NCI-H1048 (cell line): ENCODE results near the gene KLHL22.
"Not testable (repeated sequence)": the region's sequence is repeated elsewhere in the genome, so short reads cannot be mapped to it uniquely, and the experiment has no call there.

Experiments used
- DNase-seq: peaks from one replicate; lab custom pipeline; 2025; lab: John Stamatoyannopoulos, UW

Gene KLHL22

DNA sequence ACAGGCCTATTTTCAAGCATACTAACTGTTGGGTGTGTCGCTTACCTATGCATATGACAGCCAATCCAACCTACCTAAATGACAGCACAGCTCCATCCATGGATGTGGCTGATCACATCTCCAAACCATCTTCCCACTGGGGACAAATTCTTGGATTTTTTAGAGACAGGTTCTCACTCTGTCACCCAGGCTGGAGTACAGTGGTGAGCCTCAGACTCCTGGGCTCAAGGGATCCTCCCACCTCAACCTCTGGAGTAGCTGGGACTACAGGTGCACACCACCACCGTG lies 76.0 kb downstream of the KLHL22 start:
- DNase-seq: no peak

DNA sequence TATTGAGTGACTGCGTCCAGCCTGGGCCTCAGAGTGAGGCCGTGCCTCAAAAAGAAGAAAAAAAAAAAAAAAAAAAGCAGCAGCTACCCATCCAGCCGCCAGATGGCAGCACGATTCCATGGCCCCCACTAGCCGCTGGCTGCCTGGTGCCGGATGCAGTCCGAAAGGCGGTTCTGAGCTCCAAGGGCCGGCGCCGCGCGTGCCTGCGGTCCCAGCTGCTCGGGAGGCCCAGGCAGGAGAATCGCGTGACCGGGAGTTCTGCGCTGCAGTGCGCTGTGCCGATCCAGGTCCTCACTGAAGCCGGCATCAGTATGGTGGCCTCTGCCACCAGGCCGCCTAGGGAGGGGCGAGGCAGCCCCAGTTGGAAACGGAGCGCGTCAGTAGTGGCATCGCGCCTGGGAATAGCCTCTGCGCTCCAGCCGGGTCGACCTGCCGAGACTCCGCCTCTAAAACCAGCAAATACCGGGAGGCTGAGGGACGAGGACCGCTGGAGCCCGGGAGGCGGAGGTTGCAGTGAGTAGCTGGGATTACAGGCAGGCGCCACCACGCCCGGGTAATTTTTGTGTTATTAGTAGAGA lies 77.3 kb downstream of the KLHL22 start:
- no peak for DNase-seq

DNA sequence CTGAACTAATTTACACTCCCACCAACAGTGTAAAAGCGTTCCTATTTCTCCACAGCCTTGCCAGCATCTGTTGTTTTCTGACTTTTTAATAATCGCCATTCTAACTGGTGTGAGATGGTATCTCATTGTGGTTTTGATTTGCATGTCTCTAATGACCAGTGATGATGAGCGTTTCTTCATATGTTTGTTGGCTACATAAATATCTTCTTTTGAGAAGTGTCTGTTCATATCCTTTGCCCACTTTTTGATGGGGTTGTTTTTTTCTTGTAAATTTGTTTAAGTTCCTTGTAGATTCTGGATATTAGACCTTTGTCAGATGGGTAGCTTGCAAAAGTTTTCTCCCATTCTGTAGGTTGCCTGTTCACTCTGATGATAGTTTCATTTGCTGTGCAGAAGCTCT lies 79.9 kb downstream of the KLHL22 start:
- DNase-seq: not testable (repeated sequence)

DNA sequence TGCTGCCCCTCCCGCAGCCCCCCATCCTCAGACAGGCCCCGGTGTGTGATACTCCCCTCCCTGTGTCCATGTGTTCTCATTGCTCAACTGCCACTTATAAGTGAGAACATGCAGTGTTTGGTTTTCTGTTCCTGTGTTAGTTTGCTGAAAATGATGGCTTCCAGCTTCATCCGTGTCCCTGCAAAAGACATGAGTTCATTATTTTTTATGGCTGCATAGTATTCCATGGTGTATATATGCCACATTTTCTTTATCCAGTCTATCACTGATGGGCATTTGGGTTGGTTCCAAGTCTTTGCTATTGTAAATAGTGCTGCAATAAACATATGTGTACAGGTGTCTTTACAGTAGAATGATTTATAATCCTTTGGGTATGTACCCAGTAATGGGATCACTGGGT lies 80.4 kb downstream of the KLHL22 start:
- not testable (repeated sequence) for DNase-seq

DNA sequence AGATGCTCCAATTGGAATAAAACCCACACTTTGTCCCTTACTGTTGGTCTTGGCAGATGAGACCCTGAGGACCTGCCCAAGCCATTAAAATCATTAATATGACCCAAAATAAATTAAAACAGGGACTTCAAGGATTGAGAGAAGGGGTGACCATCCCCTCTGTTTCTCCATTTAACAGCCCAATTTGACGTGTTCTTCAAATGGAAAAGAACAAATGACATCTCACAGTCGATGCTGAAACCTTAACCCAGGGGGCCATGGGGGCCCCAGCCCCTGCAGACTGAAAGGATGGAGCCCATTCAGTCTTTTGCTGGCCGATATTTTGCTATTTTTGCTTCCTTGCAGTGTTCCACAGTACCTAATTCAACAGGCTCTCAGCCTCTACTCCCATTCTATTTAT lies 81.1 kb downstream of the KLHL22 start:
- no peak for DNase-seq

DNA sequence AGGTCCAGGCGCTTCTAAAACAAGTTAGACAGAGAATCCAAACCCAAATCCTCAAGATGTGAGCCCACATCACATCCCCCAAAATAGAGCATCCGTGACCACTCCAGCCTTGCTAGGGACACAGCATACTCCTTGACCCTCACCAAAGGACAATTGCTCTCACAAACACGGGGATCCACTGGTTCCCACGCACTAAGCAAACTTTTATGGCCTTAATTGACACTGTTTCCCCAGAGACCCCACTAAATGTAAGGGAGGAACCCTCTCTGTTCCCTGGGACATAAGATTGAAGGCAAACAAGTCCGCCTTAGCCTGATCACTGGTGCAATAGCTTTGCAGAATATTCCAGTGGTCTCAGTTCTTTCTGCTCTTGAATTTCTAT lies 81.5 kb downstream of the KLHL22 start:
- no peak for DNase-seq

DNA sequence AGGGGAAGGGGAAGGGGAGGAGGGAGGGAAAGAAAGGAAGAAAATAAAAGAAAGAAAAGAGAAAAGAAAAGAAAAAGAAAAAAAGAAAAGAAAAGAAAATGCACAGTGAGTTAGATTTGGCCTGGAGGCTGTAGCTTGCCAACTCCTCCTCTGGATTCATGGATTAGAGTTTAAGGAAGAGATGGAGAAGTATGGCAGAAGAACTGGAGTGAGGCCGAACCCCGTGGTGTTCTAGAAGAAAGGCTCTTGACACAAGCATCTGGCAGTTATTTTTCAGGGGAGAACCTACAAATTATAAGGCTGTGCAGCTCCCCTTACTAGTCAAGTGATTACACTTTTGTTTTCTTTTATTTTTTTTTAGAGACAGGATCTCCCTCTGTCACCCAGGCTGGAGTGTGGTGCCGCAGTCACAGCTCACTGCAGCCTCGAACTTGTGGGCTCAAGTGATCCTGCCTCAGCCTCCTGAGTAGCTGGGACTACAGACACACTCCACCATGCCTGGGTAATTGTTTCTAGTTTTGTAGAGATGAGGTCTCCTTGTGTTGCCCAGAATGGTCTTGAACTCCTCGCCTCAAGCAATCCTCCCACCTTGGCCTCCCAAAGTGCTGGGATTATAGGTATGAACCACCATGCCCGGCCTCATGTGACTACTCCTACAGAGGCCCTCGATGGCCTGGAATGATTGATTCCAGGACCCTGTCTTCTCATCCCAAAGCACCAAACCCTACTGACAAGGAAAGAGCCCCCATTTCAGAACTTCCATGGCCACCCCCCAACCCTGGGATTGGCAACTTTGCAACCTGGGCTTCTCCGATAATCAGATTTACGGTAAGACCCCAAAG lies 82.2 kb downstream of the KLHL22 start:
- no peak for DNase-seq

DNA sequence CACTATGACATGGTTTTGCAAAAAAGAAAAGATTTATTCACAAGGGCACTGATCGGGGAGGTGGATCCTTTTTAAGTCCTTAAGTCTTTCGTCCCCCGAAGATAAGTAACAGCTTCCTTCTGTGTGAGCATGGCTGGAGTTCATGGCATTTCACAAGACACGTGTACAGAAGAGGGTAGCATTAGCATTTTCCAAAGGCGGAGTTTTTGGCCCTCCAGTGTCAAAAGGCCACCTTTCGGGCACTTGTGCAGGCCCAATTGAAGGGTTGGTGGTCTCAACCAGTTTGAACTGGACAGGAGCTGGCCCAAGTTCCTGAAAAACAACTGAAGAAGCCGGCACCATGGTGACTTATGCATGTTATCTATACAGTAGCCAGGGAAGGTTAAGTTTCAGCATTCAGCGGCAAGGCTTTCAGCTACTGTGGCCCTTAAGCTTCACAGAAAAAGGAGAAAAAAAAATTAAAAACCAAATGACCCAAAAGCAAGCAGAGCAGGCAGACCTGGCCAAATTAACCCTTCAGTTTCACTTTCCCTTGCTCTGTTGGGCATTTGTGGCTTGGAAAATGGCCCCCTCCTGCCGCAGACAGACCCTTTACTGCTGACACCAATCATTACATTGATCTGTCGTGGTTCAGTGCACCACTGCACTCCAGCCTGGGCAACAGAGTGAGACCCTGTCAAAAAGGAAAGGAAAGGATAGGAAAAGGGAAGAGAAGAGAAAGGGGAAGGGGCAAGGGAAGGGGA lies 83.0 kb downstream of the KLHL22 start:
- no peak for DNase-seq

DNA sequence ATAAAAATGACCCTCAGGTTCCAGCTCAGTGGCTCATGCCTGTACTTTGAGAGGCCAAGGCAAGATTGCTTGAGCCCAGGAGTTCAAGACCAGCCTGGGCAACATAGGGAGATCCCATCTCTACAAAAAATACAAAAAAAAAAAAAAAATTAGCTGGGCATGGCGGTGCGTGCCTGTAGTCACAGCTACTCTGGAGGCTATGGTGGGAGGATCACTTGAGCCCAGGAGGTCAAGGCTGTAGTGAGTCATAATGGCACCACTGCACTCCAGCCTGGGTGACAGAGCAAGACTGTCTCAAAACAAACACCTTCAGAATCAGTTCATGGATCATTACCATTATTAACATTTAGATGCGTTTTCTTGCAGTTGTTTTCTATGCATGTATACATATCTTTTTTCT lies 86.2 kb downstream of the KLHL22 start:
- not testable (repeated sequence) for DNase-seq

DNA sequence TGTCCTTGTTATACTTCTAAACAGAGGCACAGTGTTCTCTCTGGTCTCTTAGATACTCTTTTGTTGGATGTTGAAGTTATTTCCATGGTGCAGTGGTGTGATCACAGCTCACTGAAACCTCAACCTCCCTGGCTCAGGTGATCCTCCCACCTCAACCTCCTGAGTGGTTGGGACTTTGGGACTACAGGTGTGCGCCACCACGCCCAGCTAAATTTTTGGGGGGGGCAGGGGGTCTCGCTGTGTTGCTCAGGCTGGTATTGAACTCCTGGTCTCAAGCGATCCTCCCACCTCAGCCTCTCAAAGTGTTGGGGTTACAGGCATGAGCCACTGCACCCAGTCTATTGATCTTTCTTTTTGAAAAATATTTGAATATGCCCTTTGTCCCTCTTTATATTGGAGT lies 86.7 kb downstream of the KLHL22 start:
- no peak for DNase-seq

DNA sequence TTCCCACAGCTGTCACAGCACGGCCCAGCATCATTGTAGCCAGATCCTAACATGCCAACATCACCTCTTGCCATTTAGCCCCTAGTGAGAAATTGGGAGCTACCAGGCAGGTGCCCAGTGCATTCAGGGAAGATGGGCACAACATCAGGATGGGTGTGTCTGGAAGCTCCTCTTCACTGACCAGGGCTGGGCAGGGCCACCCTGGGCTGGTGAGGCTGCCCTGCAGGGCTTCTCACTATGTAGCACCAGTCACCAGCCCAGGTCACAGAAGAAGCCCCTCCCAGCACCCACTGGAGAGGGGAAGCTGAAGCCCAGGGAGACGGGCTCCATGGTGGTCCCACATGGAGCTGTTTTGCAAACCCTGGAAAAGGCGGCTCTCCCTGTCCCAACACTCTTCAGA lies 87.8 kb downstream of the KLHL22 start:
- DNase-seq: no peak

DNA sequence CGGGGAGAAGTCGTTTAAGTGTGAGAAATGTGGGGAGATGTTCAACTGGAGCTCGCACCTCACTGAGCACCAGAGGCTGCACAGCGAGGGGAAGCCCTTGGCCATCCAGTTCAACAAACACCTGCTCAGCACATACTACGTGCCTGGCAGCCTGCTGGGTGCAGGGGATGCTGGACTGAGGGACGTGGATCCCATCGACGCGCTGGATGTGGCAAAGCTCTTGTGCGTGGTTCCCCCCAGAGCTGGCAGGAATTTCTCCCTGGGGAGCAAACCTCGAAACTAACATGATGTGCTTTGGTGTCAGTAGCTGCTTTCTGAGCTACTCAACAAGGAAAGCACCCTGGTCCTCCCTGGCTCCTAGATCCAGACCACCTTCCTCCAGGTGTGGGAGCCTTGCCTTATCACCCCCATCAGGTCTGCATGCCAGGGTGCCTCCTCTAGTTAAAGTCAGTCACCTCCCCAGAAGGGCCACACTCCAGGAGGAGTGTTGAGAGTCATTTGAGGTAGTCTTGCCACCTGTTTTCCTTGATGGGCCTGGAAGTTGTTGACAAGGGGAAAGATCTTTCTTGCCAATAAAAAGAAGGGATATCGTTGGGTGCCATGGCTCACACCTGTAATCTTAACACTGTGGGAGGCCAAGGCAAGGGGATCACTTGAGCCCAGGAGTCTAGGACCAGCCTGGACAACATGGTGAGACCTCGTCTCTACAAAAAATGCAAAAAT lies 88.7 kb downstream of the KLHL22 start:
- DNase-seq: no peak

DNA sequence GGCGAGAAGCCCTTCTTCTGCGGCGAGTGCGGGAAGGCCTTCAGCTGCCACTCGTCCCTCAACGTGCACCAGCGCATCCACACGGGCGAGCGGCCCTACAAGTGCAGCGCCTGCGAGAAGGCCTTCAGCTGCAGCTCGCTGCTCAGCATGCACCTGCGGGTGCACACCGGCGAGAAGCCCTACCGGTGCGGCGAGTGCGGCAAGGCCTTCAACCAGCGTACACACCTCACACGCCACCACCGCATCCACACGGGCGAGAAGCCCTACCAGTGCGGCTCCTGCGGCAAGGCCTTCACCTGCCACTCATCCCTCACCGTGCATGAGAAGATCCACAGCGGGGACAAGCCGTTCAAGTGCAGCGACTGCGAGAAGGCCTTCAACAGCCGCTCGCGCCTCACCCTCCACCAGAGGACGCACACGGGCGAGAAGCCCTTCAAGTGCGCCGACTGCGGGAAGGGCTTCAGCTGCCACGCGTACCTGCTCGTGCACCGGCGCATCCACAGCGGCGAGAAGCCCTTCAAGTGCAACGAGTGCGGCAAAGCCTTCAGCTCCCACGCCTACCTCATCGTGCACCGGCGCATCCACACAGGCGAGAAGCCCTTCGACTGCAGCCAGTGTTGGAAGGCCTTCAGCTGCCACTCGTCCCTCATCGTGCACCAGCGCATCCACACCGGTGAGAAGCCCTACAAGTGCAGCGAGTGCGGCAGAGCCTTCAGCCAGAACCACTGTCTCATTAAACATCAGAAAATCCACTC lies 89.5 kb downstream of the KLHL22 start:
- no peak for DNase-seq

DNA sequence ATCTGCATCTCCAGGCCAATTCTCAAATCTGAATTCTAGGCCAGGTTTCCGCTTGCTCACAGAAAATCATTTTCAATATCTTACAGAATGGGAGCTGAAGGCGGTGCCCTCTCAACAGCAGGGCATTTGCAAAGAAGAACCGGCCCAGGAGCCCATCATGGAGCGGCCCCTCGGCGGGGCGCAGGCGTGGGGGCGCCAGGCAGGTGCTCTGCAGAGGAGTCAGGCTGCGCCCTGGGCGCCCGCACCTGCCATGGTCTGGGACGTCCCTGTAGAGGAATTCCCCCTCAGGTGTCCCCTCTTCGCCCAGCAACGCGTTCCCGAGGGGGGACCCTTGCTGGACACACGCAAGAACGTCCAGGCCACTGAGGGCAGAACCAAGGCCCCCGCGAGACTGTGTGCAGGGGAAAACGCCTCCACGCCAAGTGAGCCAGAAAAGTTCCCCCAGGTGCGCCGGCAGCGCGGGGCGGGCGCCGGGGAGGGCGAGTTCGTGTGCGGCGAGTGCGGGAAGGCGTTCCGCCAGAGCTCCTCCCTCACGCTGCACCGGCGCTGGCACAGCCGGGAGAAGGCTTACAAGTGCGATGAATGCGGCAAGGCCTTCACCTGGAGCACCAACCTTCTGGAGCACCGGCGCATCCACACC lies 90.2 kb downstream of the KLHL22 start:
- DNase-seq: no peak

DNA sequence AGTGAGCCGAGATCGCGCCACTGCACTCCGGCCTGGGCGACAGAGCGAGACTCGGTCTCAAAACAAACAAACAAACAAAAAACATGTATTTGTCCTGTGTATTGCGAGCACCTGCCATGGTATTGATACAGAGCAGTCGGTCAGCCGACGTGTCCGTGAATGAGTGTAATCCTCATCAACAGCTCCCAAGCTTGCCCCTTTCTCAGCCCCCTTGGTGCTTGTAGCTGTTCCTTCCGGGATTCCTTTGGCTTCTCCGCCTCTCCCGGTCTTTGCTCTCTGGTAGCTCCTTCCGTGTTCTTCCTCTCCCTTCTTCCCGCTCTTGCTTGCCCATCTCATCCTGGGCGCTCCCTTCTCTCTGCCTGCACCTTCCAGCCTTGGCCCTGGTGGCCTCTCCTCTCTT lies 90.7 kb downstream of the KLHL22 start:
- no peak for DNase-seq

DNA sequence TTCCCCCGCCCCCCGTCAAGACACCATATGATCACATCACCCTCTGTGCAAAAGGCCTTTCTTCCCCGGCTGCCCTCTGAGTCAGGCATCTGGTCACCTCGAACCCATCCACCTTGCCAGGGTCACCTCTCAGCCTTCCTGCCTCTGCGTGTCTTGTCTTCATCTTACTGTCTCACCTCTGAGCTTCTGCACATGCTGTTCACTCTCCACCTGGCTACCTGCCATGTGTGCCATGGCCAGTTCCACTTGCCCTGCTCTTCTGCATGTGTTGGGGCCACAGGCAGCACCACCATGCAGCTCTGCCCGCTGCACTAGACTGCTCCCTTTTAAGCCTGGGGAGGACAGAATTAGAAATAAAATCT lies 91.8 kb downstream of the KLHL22 start:
- DNase-seq: no peak

DNA sequence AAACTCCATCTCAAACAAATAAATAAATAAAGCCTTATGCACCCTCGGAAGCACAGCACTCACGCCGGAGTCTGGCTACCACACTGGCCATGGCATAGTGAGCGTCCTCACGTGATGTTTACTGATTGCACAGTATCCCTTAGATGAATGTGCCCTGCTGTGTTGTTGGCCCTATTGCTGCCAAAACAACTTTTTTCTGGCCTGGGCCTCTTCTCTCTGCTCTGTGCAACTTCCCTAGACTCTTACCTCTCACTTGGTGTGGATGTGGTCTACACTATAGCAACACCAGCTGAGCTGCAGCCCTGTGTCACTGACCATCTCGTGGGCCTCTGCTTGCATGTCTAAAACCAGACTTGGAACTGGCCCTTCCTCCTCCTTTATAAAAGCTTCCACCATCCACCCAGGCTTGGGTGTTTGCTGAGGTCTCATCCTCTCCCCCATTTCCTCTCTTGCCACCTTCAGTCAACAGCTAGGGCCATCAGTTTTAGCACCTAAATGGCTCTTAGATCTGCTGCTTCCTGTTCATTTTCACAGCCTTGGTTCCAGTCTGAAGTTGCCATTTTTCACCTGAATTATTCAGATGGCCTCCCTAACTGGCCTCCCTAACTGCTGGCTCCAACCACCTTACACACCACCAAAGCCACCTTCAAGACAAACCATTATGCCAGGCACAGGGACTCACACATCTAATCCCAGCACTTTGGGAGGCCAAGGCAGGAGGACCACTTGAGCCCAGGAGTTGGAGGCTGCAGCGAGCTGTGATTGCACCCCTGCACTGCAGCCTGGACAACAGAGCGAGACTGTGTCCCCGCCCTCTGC lies 92.4 kb downstream of the KLHL22 start:
- no peak for DNase-seq

DNA sequence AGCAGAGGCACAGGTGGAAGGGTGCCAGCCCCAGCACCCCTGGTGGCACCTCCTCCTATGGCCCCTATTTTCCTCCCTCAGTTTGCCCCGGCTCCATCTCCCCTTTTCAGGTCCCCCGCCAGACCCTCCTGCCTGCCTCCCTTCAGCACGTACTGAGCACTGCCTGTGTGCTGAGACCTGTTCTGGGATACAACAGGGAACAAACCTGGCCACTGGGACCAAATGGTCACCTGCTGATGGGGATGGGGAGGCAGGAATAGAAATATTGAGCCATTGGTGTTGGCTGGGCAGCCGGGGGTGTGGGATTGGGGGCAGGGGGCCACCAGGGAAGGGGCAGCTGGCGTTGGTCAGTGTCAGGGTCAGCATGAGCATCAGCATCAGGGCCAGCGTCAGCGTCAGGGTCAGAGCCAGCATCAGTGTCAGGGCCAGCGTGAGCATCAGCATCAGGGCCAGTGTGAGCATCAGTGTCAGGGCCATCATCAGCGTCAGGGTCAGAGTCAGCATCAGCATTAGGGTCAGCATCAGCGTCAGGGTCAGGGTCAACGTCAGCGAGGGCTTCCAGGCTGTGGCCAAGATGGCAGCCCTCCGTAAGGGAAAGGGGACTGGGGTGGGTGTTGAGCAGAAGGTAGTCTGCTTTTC lies 94.1 kb downstream of the KLHL22 start:
- no peak for DNase-seq

DNA sequence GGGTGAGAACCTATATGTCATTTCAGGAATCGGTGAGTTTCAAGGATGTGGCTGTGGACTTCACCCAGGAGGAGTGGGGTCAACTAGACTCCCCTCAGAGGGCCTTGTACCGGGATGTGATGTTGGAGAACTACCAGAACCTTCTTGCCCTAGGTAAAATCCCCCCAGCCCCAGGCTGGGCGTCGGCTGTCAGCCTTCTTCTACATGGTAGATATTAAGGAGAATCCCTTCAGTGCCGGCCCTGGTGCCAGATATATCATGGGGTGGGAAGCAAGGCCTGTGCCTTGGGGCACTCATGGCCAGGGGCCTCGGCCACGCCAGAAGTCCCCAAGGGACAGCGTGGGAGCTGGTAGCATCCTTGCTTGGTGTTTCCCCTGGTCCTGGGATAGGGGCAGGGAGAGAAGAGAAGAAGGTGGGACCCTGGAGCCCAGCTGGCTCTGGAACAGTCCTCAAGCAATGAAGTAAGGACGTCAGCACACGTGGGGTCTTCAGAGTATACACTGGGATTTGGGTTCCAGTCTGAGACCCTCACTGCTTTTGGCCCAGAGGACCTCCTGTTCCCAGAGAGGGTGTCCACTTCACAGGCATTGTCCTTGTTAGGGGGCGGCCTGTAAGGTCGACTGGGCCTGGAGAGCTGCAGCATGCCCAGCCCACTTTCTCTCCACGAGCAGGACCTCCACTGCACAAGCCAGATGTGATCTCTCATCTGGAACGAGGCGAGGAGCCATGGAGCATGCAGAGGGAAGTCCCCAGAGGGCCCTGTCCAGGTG lies 94.8 kb downstream of the KLHL22 start:
- no peak for DNase-seq
